Measurements from ENCODE around the gene CELF1. TPM values are rescaled to one million over a fixed set of nuclear protein-coding genes. Genes with fewer than 3 reads are reported as not detected.

CELF1 gene
- total and polyA plus RNA-seq, 2 of the 13 experiments (the other 11 are each of a cell fraction or from before 2014, with no cell fraction given): 69.0 to 80.1 TPM

DNA sequence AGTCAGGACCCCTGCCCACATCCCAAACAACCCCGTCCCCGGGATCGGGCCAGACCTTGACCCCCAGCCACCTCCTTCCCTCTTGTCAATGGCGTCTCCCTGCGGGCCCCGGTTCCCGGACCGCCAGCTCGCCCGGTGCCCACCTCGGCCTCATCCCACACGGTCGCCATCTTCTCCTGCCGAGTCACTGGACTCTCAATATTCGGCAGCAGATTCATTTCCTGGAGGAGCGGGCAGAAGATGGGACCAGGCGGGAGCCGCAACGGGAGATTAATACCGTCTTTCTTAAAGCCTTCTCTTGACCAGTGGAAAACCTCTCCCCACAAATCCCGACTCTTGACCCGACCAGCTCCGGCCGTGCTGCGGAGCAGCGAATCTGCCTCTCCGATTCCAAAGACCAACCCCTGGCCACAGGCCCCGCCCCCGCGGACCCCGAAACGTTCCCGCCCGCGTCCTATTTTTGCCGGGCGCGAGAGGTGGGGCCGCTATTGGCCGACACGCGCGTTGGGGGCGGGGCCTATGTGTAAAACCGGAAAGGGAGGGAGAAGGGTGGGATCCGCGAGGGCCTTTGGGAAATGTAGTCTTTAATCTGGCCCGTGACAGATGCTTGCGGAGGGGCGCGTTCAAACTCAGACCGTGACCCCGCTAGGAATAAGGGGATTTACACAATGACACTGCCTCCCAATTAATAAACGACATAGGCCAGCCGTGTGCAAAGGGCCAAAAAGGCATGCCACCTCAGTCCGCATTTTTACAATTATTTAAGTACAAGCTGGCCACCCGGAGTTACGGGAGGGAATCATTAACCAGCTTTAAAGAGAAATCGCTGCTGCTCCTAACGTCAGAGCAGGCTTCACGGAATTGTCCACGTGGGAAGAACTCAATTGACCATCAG lies 126.6 kb downstream of the CELF1 start, which contains the start of gene PSMC3 (continued):
- TF ChIP-seq THAP11 (CRISPR knock-in tag; IDR thresholded peaks at IDR 0.05) (peak; percentile 98), ZNF598 (CRISPR knock-in tag; IDR thresholded peaks at IDR 0.05; ENCODE audit: borderline replicate concordance) (no peak), ZFP36L1 (CRISPR knock-in tag; IDR thresholded peaks at IDR 0.05) (no peak; the same call in 1 of the 2 replicates), SSRP1 (CRISPR knock-in tag; IDR thresholded peaks at IDR 0.05) (no peak), TCF7 (IDR thresholded peaks at IDR 0.05; ENCODE audit: low read depth) (no peak), ZNF44 (CRISPR knock-in tag; IDR thresholded peaks at IDR 0.05) (no peak), POLR2AphosphoS5 (IDR thresholded peaks at IDR 0.05; ENCODE audit: low read depth, low read length) (peak; percentile 76), IRF2 (CRISPR knock-in tag; IDR thresholded peaks at IDR 0.05) (peak; percentile 79; the same call in 1 of the 2 replicates), STAT5B (CRISPR knock-in tag; IDR thresholded peaks at IDR 0.05) (0 out of 2 replicates have a peak, but pooled peaks have one; percentile 30), SCMH1 (CRISPR knock-in tag; IDR thresholded peaks at IDR 0.05; ENCODE audit: borderline replicate concordance) (no peak), GABPB1 (CRISPR knock-in tag; IDR thresholded peaks at IDR 0.05) (peak; percentile 98), ZNF331 (CRISPR knock-in tag; IDR thresholded peaks at IDR 0.05) (no peak), KLF11 (CRISPR knock-in tag; IDR thresholded peaks at IDR 0.05) (0 out of 2 replicates have a peak, but pooled peaks have one; percentile 22), LCORL (IDR thresholded peaks at IDR 0.05) (no peak), LCORL (CRISPR knock-in tag; IDR thresholded peaks at IDR 0.05) (no peak)
- TF ChIP-seq, protein P1, sequence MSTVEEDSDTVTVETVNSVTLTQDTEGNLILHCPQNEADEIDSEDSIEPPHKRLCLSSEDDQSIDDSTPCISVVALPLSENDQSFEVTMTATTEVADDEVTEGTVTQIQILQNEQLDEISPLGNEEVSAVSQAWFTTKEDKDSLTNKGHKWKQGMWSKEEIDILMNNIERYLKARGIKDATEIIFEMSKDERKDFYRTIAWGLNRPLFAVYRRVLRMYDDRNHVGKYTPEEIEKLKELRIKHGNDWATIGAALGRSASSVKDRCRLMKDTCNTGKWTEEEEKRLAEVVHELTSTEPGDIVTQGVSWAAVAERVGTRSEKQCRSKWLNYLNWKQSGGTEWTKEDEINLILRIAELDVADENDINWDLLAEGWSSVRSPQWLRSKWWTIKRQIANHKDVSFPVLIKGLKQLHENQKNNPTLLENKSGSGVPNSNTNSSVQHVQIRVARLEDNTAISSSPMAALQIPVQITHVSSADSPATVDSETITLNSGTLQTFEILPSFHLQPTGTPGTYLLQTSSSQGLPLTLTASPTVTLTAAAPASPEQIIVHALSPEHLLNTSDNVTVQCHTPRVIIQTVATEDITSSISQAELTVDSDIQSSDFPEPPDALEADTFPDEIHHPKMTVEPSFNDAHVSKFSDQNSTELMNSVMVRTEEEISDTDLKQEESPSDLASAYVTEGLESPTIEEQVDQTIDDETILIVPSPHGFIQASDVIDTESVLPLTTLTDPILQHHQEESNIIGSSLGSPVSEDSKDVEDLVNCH (CRISPR knock-in tag; IDR thresholded peaks at IDR 0.05): no peak
- TF ChIP-seq, protein P2, sequence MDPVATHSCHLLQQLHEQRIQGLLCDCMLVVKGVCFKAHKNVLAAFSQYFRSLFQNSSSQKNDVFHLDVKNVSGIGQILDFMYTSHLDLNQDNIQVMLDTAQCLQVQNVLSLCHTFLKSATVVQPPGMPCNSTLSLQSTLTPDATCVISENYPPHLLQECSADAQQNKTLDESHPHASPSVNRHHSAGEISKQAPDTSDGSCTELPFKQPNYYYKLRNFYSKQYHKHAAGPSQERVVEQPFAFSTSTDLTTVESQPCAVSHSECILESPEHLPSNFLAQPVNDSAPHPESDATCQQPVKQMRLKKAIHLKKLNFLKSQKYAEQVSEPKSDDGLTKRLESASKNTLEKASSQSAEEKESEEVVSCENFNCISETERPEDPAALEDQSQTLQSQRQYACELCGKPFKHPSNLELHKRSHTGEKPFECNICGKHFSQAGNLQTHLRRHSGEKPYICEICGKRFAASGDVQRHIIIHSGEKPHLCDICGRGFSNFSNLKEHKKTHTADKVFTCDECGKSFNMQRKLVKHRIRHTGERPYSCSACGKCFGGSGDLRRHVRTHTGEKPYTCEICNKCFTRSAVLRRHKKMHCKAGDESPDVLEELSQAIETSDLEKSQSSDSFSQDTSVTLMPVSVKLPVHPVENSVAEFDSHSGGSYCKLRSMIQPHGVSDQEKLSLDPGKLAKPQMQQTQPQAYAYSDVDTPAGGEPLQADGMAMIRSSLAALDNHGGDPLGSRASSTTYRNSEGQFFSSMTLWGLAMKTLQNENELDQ (CRISPR knock-in tag; IDR thresholded peaks at IDR 0.05; ENCODE audit: borderline replicate concordance): no peak
- TF ChIP-seq, protein P3, sequence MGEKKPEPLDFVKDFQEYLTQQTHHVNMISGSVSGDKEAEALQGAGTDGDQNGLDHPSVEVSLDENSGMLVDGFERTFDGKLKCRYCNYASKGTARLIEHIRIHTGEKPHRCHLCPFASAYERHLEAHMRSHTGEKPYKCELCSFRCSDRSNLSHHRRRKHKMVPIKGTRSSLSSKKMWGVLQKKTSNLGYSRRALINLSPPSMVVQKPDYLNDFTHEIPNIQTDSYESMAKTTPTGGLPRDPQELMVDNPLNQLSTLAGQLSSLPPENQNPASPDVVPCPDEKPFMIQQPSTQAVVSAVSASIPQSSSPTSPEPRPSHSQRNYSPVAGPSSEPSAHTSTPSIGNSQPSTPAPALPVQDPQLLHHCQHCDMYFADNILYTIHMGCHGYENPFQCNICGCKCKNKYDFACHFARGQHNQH (CRISPR knock-in tag; IDR thresholded peaks at IDR 0.05): no peak
- TF ChIP-seq, protein P4, sequence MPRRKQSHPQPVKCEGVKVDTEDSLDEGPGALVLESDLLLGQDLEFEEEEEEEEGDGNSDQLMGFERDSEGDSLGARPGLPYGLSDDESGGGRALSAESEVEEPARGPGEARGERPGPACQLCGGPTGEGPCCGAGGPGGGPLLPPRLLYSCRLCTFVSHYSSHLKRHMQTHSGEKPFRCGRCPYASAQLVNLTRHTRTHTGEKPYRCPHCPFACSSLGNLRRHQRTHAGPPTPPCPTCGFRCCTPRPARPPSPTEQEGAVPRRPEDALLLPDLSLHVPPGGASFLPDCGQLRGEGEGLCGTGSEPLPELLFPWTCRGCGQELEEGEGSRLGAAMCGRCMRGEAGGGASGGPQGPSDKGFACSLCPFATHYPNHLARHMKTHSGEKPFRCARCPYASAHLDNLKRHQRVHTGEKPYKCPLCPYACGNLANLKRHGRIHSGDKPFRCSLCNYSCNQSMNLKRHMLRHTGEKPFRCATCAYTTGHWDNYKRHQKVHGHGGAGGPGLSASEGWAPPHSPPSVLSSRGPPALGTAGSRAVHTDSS (CRISPR knock-in tag; conservative IDR thresholded peaks at IDR 0.05): no peak
